HepG2 (cell line): ENCODE measurements around the gene OGFR. TPM values are rescaled to one million over a fixed set of nuclear protein-coding genes. Genes with fewer than 3 reads are reported as not detected.

Experiments used
- CENPX ChIP-seq: sonication (generic); formaldehyde crosslinking; IDR thresholded peaks from 2 replicates; pipeline ENCODE4 v1.9.0; 2021; ENCODE audit warnings: mild to moderate bottlenecking, missing genetic modification reagents, moderate library complexity
- GATAD1 ChIP-seq: IDR thresholded peaks from 2 replicates; pipeline ENCODE4 v1.6.1; 2016; ENCODE audit warnings: missing genetic modification reagents, missing compliant biosample characterization
- KAT7 ChIP-seq: IDR thresholded peaks from 2 replicates; pipeline ENCODE4 v1.6.1; 2018; ENCODE audit warnings: borderline replicate concordance, missing compliant biosample characterization
- POLR2AphosphoS2 ChIP-seq: IDR thresholded peaks from 2 replicates; pipeline ENCODE4 v1.6.1; 2011; ENCODE audit warnings: low read depth, low read length, improper control_type of control experiment
- SPEN ChIP-seq: sonication (generic); formaldehyde crosslinking; IDR thresholded peaks from 2 replicates; pipeline ENCODE4 v1.5.1; 2020; ENCODE audit warnings: low read depth, mild to moderate bottlenecking, missing genetic modification reagents
- ZBTB3 ChIP-seq: sonication (generic); formaldehyde crosslinking; IDR thresholded peaks from 2 replicates; pipeline ENCODE4 v1.4.0; 2020; ENCODE audit warnings: low read depth, mild to moderate bottlenecking, moderate library complexity, missing genetic modification reagents, borderline replicate concordance
- ZFP36L2 ChIP-seq: sonication (generic); formaldehyde crosslinking; IDR thresholded peaks from 2 replicates; pipeline ENCODE4 v1.4.0; 2020; ENCODE audit warnings: missing genetic modification reagents
- ZNF207 ChIP-seq: fragments of 450-650 bp; IDR thresholded peaks from 2 replicates; pipeline ENCODE4 v1.6.1; 2016; ENCODE audit warnings: antibody characterized with exemption, borderline replicate concordance
- ZNF3 ChIP-seq: IDR thresholded peaks from 2 replicates; pipeline ENCODE4 v1.7.0; 2017; ENCODE audit warnings: inconsistent platforms
- ZNF354B ChIP-seq: sonication (generic); formaldehyde crosslinking; IDR thresholded peaks from 2 replicates; pipeline ENCODE4 v1.8.0; 2022; ENCODE audit warnings: mild to moderate bottlenecking, missing genetic modification reagents
- ZNF510 ChIP-seq: sonication (generic); formaldehyde crosslinking; IDR thresholded peaks from 2 replicates; pipeline ENCODE4 v1.4.0; 2020; ENCODE audit warnings: low read depth, mild to moderate bottlenecking, missing genetic modification reagents
- ZNF530 ChIP-seq: sonication (generic); formaldehyde crosslinking; IDR thresholded peaks from 2 replicates; pipeline ENCODE4 v1.5.0; 2020; ENCODE audit warnings: low read depth, mild to moderate bottlenecking, missing genetic modification reagents
- ZNF720 ChIP-seq: sonication (generic); formaldehyde crosslinking; IDR thresholded peaks from 2 replicates; pipeline ENCODE4 v1.4.0; 2020; ENCODE audit warnings: missing genetic modification reagents
- ZNF724P ChIP-seq: sonication (generic); formaldehyde crosslinking; IDR thresholded peaks from 2 replicates; pipeline ENCODE4 v1.8.0; 2022; ENCODE audit warnings: missing genetic modification reagents, borderline replicate concordance
- ZNF850 ChIP-seq: sonication (generic); formaldehyde crosslinking; conservative IDR thresholded peaks from 2 replicates; pipeline ENCODE4 v1.9.0; 2021; ENCODE audit warnings: mild to moderate bottlenecking, missing genetic modification reagents
- ZNF883 ChIP-seq: sonication (generic); formaldehyde crosslinking; IDR thresholded peaks from 2 replicates; pipeline ENCODE4 v1.5.1; 2020; ENCODE audit warnings: mild to moderate bottlenecking, missing genetic modification reagents; ENCODE audit errors: not compliant biosample characterization
- polyA plus RNA-seq, 8 experiments: library from polyadenylated mRNA; depleted of rRNA in 3 of 8; stranded (reverse) in 7 of 8; unstranded in 1 of 8; fragments of >200 nt; fragmentation: Illumina TruSeq in 4 of 8; extraction: Trizol in 4 of 8; gene quantifications; 2 replicates each; pipeline versions ENCODE4 v1.2.1 to v1.2.3, GENCODE V29; 2011 to 2016; ENCODE audit warnings: low read depth in 4 of 8, missing spikeins in 1 of 8, mixed read lengths in 1 of 8; ENCODE audit not compliant: insufficient read depth in 1 of 8
- total RNA-seq, 5 experiments: library from RNA; depleted of rRNA; stranded (reverse); fragments of >200 nt; fragmentation: Illumina TruSeq; extraction: Trizol; gene quantifications; 2 replicates each; pipeline ENCODE4 v1.2.3, GENCODE V29; 2016; ENCODE audit warnings: low read depth in 1 of 5
- TF ChIP-seq, protein P1 (sequence below): sonication (generic); formaldehyde crosslinking; IDR thresholded peaks from 2 replicates; pipeline ENCODE4 v1.4.0; 2020; ENCODE audit warnings: missing genetic modification reagents
- TF ChIP-seq, protein P2 (sequence below), 2 experiments: sonication (generic) in 1 of 2; formaldehyde crosslinking in 1 of 2; IDR thresholded peaks; 2 replicates each; pipeline versions ENCODE4 v1.6.1 to v1.9.0; 2014 to 2022; ENCODE audit warnings: antibody characterized with exemption in 1 of 2, borderline replicate concordance in 1 of 2, inconsistent platforms in 1 of 2, low read depth in 1 of 2, missing genetic modification reagents in 1 of 2
- TF ChIP-seq, protein P3 (sequence below): sonication (generic); formaldehyde crosslinking; IDR thresholded peaks from 2 replicates; pipeline ENCODE4 v1.5.0; 2020; ENCODE audit warnings: mild to moderate bottlenecking, missing genetic modification reagents, borderline replicate concordance

OGFR gene
- total and polyA plus RNA-seq, 2 of the 13 experiments (the other 11 are each of a cell fraction or from before 2014, with no cell fraction given) = 47.7 to 81.8 TPM

DNA sequence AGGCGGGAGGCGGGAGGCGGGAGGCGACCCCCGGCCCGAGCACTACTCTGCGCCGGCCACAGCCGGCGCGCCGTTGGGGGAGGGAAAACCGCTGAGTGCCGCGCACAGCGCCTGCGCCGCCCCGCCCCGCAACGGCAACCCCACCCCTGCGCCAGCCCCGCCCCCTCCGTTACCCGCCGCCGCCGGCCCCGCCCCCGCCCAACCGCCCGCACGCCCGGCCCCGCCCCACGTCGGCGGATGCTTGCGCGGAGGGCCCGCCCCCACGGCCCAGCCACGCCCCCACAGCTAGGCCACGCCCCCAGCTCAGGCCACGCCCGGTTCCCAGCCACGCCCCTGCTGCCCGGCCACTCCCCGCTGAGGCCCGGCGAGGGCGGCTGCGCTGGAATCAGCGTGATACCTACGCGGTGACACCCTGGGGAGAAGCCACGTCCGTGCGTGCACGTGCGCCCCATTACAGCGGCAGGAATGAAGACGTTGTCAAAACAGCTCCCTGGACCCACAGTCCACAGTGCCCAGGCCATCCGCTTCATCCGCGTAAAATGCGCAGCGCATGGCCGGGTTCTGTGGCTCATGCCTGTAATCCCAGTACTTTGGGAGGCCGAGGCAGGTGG lies 57.2 kb downstream of the OGFR start, which contains the start of gene TCFL5 (continued):
- TF ChIP-seq, protein P1, sequence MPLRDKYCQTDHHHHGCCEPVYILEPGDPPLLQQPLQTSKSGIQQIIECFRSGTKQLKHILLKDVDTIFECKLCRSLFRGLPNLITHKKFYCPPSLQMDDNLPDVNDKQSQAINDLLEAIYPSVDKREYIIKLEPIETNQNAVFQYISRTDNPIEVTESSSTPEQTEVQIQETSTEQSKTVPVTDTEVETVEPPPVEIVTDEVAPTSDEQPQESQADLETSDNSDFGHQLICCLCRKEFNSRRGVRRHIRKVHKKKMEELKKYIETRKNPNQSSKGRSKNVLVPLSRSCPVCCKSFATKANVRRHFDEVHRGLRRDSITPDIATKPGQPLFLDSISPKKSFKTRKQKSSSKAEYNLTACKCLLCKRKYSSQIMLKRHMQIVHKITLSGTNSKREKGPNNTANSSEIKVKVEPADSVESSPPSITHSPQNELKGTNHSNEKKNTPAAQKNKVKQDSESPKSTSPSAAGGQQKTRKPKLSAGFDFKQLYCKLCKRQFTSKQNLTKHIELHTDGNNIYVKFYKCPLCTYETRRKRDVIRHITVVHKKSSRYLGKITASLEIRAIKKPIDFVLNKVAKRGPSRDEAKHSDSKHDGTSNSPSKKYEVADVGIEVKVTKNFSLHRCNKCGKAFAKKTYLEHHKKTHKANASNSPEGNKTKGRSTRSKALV (CRISPR knock-in tag) = peak; percentile 80; the same call in 1 of the 2 replicates
- TF ChIP-seq, protein P2, sequence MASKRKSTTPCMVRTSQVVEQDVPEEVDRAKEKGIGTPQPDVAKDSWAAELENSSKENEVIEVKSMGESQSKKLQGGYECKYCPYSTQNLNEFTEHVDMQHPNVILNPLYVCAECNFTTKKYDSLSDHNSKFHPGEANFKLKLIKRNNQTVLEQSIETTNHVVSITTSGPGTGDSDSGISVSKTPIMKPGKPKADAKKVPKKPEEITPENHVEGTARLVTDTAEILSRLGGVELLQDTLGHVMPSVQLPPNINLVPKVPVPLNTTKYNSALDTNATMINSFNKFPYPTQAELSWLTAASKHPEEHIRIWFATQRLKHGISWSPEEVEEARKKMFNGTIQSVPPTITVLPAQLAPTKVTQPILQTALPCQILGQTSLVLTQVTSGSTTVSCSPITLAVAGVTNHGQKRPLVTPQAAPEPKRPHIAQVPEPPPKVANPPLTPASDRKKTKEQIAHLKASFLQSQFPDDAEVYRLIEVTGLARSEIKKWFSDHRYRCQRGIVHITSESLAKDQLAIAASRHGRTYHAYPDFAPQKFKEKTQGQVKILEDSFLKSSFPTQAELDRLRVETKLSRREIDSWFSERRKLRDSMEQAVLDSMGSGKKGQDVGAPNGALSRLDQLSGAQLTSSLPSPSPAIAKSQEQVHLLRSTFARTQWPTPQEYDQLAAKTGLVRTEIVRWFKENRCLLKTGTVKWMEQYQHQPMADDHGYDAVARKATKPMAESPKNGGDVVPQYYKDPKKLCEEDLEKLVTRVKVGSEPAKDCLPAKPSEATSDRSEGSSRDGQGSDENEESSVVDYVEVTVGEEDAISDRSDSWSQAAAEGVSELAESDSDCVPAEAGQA (IDR thresholded peaks at IDR 0.05; ENCODE audit: low read depth) = peak; percentile 89
- TF ChIP-seq, protein P2 (CRISPR knock-in tag; IDR thresholded peaks at IDR 0.05; ENCODE audit: borderline replicate concordance) = peak; percentile 68; the same call in 1 of the 2 replicates
- TF ChIP-seq ZBTB3 (CRISPR knock-in tag) (peak; percentile 77; the same call in 1 of the 2 replicates), SPEN (CRISPR knock-in tag) (peak; percentile 94), CENPX (no peak), ZNF354B (CRISPR knock-in tag) (0 out of 2 replicates have a peak, but pooled peaks have one; percentile 85), ZNF3 (CRISPR knock-in tag) (no peak), POLR2AphosphoS2 (no peak), ZNF850 (CRISPR knock-in tag) (no peak), GATAD1 (CRISPR knock-in tag) (peak; percentile 80), ZNF530 (CRISPR knock-in tag) (no peak), ZNF510 (CRISPR knock-in tag) (0 out of 2 replicates have a peak, but pooled peaks have one; percentile 13), ZNF207 (no peak), ZFP36L2 (peak; percentile 54; the same call in 1 of the 2 replicates), ZNF883 (CRISPR knock-in tag) (peak; percentile 97), ZNF724P (CRISPR knock-in tag) (peak; percentile 92; the same call in 1 of the 2 replicates), KAT7 (CRISPR knock-in tag) (no peak), ZNF720 (CRISPR knock-in tag) (0 out of 2 replicates have a peak, but pooled peaks have one; percentile 87)
- TF ChIP-seq, protein P3, sequence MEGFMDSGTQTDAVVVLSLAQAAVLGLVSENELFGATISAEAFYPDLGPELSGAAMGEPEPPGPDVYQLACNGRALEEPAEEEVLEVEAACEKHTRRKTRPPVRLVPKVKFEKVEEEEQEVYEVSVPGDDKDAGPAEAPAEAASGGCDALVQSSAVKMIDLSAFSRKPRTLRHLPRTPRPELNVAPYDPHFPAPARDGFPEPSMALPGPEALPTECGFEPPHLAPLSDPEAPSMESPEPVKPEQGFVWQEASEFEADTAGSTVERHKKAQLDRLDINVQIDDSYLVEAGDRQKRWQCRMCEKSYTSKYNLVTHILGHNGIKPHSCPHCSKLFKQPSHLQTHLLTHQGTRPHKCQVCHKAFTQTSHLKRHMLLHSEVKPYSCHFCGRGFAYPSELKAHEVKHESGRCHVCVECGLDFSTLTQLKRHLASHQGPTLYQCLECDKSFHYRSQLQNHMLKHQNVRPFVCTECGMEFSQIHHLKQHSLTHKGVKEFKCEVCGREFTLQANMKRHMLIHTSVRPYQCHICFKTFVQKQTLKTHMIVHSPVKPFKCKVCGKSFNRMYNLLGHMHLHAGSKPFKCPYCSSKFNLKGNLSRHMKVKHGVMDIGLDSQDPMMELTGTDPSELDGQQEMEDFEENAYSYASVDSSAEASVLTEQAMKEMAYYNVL (CRISPR knock-in tag) = peak; percentile 84; the same call in 1 of the 2 replicates
